HG02588 (cell line): ENCODE results near the gene TCP1.
A peak's percentile ranks its signal among the peaks of the same experiment; 100 is the strongest.
"Not testable (repeated sequence)": the region's sequence is repeated elsewhere in the genome, so short reads cannot be mapped to it uniquely, and the experiment has no call there.

ENCODE experiments used
- ATAC-seq: cut with Tn5 transposase; IDR thresholded peaks from one replicate; pipeline ENCODE4 v1.9.1; 2021; ENCODE audit warnings: mild to moderate bottlenecking, moderate library complexity; ENCODE audit not compliant: unreplicated experiment

Gene TCP1

GRCh38 chr6:159789377-159790148 lies at the start of gene TCP1:
Gene TCP1, minus strand, starts transcription at chr6:159789602. Its CDS starts 134 bp downstream, at chr6:159789468.
- ATAC-seq = peak; percentile 71

GRCh38 chr6:159838020-159838744 lies 48.8 kb upstream of the TCP1 start:
- no peak for ATAC-seq

DNA sequence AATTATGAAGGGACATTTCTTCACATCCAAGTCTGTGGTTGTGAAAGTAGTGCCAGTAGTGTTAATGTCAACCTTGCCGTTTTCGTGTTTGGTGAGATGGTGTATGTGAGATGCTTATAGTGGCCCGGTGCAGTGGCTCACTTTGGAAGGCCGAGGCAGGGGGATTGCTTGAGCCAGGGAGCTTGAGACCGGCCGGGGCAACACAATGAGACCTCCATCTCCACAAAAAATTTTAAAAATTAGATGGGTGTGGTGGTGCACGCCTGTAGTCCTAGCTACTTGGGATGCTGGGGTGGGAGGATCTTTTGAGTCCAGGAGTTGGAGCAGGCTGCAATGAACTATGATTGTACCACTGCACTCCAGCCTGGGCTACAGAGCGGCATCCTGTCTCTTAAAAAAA lies 48.1 kb upstream of the TCP1 start:
- ATAC-seq = no peak

- no peak for ATAC-seq
Observed at GRCh38 chr6:159836718-159837490, 47.5 kb upstream of the TCP1 start.

DNA sequence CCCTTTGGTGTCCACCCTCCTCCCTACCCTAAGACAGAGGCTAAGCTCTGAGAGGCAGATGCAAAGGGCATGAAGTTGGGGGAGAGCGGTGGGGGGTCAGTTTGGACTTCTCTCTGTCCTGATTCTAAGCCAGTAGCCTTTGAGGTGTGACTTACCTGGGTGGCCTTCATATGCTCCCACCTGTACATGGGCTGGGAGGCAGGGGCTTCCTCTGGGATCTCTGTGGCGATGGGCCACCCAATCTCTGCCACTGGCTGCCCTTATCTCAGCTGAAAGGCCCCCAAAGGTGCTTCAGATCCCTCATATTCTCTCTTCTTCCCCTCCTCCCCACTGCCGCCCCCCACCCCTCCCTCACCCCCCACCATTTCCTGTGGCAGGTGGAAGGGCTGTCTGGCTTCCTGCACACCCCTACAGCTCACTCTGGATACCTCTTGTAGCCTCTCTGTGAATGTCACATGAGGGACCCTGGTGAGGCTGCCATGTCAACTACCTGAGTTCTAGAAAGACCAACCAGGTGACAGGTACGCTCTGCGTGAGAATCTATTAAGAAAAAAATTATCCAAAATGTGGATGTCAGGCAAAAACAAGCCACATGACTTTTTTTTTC lies 44.7 kb upstream of the TCP1 start:
- no peak for ATAC-seq

- ATAC-seq = no peak
Observed at GRCh38 chr6:159833556-159833955, 44.2 kb upstream of the TCP1 start.

- ATAC-seq = no peak
Observed at GRCh38 chr6:159832946-159833345, 43.5 kb upstream of the TCP1 start.

DNA sequence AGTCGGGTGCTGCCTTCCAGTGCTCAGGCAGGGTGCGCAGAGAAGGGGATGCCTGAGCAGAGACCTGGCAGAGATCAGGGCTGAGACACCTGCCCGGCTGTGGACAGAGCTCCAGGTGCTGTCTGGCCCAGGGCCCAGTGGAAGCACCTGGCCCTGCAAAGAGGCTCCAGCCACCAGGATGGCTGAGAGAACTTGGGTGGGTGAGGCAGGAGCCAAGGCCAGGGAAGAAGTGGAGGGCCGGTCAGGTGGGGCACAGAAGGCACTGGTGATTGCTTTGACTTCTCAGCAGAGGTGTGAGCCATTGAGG lies 41.9 kb upstream of the TCP1 start:
- no peak for ATAC-seq

GRCh38 chr6:159830501-159831372 lies 41.3 kb upstream of the TCP1 start:
- ATAC-seq = no peak

DNA sequence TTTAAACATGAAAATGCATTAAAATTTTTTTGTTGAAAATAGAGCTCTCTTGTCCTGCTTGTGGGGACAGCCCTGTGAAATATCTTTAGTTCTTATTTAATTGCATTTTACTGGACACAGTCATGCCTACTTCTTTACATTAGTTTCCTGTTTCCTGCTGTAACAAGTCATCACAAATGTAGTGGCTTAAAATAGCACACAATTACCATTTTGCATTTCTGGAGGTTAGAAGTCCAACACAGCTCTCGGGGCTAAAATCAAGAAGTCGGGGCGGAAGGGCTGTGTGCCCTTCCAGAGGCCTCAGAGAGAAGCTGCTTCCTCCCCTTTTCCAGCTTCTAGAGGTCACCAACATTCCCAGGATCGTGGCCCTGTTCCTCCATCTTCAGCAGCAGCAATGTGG lies 40.1 kb upstream of the TCP1 start:
- ATAC-seq = no peak

- ATAC-seq = no peak
Observed at GRCh38 chr6:159828074-159828473, 38.7 kb upstream of the TCP1 start.

GRCh38 chr6:159826968-159827647 lies 37.7 kb upstream of the TCP1 start:
- no peak for ATAC-seq

- no peak for ATAC-seq
Observed at GRCh38 chr6:159826004-159826403, 36.6 kb upstream of the TCP1 start.

DNA sequence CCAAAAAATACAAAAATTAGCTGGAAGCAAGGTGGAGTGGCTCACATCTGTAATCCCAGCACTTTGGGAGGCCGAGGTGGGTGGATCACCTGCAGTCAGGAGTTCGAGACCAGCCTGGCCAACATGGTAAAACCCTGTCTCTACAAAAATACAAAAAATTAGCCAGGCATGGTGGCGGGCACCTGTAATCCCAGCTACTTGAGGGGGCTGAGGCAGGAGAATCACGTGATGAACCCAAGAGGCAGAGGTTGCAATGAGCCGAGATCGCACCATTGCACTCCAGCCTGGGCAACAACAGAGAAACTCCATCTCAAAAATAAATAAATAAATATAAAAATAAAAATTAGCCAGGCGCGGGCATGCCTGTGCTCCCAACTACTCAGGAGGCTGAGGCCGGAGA lies 35.3 kb upstream of the TCP1 start:
- ATAC-seq = not testable (repeated sequence)

DNA sequence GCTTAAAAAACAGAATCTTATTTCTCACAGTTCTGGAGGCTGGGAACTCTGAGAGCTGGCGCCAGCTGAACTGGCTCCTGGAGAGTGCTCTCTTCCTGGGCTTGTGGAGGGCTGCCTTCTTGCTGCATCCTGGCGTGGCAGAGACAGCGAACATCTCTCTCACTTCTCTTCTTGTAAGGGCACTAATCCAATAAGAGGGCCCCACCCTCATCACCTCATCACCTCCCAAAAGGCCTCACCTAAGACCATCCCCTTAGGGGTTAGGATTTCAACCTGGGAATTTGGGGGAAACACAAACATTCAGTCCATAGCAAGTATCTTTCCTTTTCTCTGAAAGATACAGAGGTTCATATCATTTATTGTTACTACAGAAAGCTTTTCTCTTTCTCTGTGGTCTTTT lies 34.6 kb upstream of the TCP1 start:
- no peak for ATAC-seq

- no peak for ATAC-seq
Observed at GRCh38 chr6:159821726-159822125, 32.3 kb upstream of the TCP1 start.

DNA sequence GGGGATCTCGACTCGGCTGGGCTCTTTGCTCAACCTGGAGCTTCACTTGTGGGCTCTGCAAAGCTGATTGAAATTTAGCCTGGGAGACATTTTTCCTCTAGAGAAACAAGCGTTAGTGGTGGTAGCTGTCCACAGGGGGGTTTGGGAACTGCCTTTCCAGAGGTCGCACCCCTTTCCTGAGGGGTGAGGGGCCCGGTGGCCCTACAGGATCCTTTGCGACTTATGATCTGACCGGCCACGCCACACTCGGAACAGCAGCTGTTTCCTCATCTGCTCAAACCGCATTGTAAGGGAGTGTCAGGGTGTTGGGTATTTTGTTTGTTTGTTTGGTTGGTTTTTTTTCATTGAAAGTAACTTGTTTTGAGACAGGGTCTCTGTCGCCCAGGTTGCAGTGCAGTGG lies 31.7 kb upstream of the TCP1 start:
- ATAC-seq = no peak

DNA sequence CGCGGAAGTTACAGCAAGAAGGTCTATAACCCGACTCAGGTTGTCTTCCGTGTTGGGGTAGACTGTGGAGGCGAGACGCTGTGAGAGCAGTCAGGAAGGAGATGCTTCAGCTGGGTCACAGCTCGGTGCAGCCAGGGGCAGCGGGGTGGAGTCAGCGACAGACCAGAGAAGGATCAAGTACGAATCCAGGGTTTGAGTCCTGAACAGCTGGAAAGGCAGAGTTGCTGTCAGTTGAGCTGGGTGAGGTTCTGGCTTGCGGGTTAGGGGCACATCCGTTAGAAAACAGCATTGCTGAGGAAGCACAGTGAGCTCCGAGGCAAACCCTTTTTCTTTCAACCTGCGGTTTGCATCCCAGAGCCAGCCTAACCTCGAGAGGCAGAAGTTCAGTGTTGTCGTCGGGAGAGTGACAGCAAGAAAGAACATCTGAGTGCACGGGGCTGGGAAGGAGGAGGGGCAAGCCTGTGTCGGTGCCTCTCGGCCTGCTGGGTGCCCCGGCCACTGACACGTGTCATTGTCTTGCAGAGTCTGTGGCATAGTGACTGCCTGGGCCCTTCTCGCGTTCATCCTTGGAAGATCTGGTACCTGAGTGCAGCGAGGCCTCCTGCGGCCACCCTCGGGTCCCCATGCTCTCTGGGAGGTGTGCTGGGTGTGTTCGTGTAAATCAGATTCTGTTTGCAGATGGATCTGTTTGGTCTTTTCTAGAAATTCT lies 30.7 kb upstream of the TCP1 start:
- no peak for ATAC-seq

DNA sequence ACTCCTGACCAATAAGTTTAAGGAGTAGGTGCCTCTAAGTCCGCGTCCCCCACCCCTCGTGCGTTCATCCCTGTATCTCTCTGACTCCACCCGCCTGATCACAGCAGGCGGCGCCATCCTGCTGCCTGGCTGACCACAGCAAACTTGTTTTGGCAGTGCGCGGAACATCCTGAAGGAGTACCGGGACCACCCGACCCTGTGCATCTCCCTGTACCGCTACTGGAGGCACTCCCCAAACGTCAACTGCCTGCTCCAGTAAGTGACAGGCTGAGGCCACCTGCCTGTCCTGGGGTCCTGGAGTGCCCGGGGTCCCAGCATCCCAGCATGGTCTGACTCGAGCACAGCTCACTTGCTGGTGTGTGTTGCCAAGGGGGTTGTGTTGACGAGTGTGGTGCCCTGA lies 29.7 kb upstream of the TCP1 start:
- no peak for ATAC-seq
